Osteocyte (in vitro differentiated cells): Measurements from ENCODE around the gene LDHA. TPM values are rescaled to one million over a fixed set of nuclear protein-coding genes. Genes with fewer than 3 reads are reported as not detected.

Source experiments
- DNase-seq: peaks from one replicate; pipeline ENCODE4 v3.0.0; 2021; ENCODE audit warnings: mixed read lengths; ENCODE audit not compliant: unreplicated experiment; ENCODE audit errors: extremely low spot score
- H3K27ac Mint-ChIP-seq: one replicate; pipeline ENCODE4 v1.8.0; 2021; ENCODE audit warnings: mild to moderate bottlenecking, mixed read lengths; ENCODE audit not compliant: unreplicated experiment
- H3K27me3 Mint-ChIP-seq: one replicate; pipeline ENCODE4 v1.8.0; 2021; ENCODE audit warnings: mixed read lengths; ENCODE audit not compliant: unreplicated experiment
- H3K36me3 Mint-ChIP-seq: one replicate; pipeline ENCODE4 v1.8.0; 2021; ENCODE audit warnings: mixed read lengths; ENCODE audit not compliant: unreplicated experiment
- H3K4me1 Mint-ChIP-seq: one replicate; pipeline ENCODE4 v1.8.0; 2021; ENCODE audit warnings: mixed read lengths; ENCODE audit not compliant: unreplicated experiment
- H3K4me3 Mint-ChIP-seq: one replicate; pipeline ENCODE4 v1.8.0; 2021; ENCODE audit warnings: mild to moderate bottlenecking, moderate library complexity, mixed read lengths; ENCODE audit not compliant: unreplicated experiment
- H3K9me3 Mint-ChIP-seq: one replicate; pipeline ENCODE4 v1.8.0; 2021; ENCODE audit warnings: mixed read lengths; ENCODE audit not compliant: unreplicated experiment
- CTCF ChIP-seq: fragments of 200-600 bp; sonication (generic); IDR thresholded peaks from 2 replicates; pipeline ENCODE4 v1.5.0; 2021; ENCODE audit warnings: antibody characterized with exemption, mild to moderate bottlenecking, moderate library complexity
- total RNA-seq: library from RNA; stranded (reverse); gene quantifications from 2 replicates; pipeline ENCODE4 v1.2.1, GENCODE V29; 2021

Gene LDHA
- total RNA-seq, 1 donor from 2014 or later = 491 TPM

GRCh38 chr11:18420067-18420466 is 25.7 kb downstream of the LDHA start:
- no peak for TF ChIP-seq CTCF
- Mint-ChIP-seq H3K9me3 (no peaks in the 10 kb centered on the region), H3K36me3 (no peaks in the 10 kb centered on the region), H3K27ac (peak overlapping the region; percentile 54), H3K27me3 (no peaks in the 10 kb centered on the region), H3K4me3 (no peak overlapping the region), H3K4me1 (peaks cover 9% of the 10 kb centered on the region)
- DNase-seq = no peak

- no peak for TF ChIP-seq CTCF
- Mint-ChIP-seq H3K27me3 (no peaks in the 10 kb centered on the region), H3K36me3 (peaks cover 3% of the 10 kb centered on the region)
Measured at GRCh38 chr11:18427240-18427639, 32.9 kb downstream of the LDHA start.

GRCh38 chr11:18429332-18429731 is 35.0 kb downstream of the LDHA start:
- Mint-ChIP-seq H3K27me3 (no peaks in the 10 kb centered on the region), H3K4me1 (no peaks in the 10 kb centered on the region), H3K4me3 (no peak overlapping the region), H3K36me3 (peaks cover 3% of the 10 kb centered on the region), H3K9me3 (no peaks in the 10 kb centered on the region), H3K27ac (no peak overlapping the region)
- no peak for TF ChIP-seq CTCF
- no peak for DNase-seq

More at GRCh38 chr11:18427240-18427639, 32.9 kb downstream of the LDHA start:
- Mint-ChIP-seq H3K27ac (no peak overlapping the region), H3K4me1 (no peaks in the 10 kb centered on the region), H3K4me3 (no peak overlapping the region), H3K9me3 (no peaks in the 10 kb centered on the region)
- no peak for DNase-seq

GRCh38 chr11:18438691-18439090 is 44.3 kb downstream of the LDHA start:
- H3K9me3 Mint-ChIP-seq = peaks cover 6% of the 10 kb centered on the region
- no peak overlapping the region for H3K27ac Mint-ChIP-seq
- no peaks in the 10 kb centered on the region for H3K4me1 Mint-ChIP-seq
- no peaks in the 10 kb centered on the region for H3K27me3 Mint-ChIP-seq
- DNase-seq = no peak
- no peak overlapping the region for H3K4me3 Mint-ChIP-seq
- no peak for TF ChIP-seq CTCF
- no peaks in the 10 kb centered on the region for H3K36me3 Mint-ChIP-seq

- Mint-ChIP-seq H3K4me3 (no peak overlapping the region), H3K4me1 (peaks cover 4% of the 10 kb centered on the region), H3K36me3 (no peaks in the 10 kb centered on the region), H3K9me3 (no peaks in the 10 kb centered on the region), H3K27ac (no peak overlapping the region), H3K27me3 (no peaks in the 10 kb centered on the region)
- DNase-seq = no peak
- TF ChIP-seq CTCF = no peak
Measured at GRCh38 chr11:18449251-18449650, 54.9 kb downstream of the LDHA start.
